ENCODE measurements around the gene SETD1B.

The SETD1B gene

GRCh38 chr12:121795034-121795968 lies 8.5 kb upstream of the SETD1B start:
- DNase-seq (ENCODE audit: low read depth in 2 of 2): peak; percentile 70 to 75

- DNase-seq (ENCODE audit: low read depth in 2 of 2): no peak
Observed at GRCh38 chr12:121796855-121797751, 6.7 kb upstream of the SETD1B start.

DNA sequence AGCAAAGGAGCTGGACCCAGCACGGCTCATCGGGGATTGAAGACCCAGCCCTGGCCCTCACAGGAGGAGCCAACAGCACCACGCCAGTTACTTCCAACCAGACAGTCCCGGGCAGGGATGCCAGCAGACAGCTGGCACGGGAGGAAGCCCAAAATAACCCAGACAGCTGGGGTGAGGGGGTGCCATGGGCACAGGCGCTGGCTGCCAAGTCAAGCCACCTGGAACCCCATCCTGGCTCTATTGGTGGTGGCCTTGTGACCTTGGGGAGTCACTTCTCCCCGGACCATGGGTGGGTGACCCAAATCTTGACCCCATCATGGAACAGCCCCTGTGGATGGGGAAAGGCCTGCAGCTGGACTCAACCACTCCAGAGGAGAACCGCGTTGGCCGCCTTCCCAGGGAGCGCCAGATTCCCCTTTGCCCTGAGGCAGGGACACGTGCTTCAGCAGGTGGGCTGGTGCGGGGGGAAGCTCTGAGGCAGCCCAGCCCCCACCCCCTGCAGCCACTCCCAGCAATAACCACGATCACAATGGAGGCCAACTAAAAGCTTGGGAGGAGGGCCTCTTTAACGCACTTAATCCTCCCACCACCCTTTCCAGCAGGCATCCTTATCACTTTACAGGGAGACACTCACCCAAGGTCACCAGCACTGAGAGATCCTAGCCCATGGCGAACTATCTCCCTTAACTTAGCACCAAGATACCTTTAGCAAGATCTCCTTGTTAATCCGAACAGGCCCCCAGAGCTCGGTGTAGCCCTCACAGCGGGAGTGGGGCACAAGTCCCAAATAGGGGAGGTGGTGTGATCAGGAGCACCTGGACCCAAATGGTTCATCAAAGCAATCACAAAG lies 5.6 kb upstream of the SETD1B start:
- DNase-seq (ENCODE audit: low read depth in 2 of 2): no peak

GRCh38 chr12:121798787-121799155 lies 5.0 kb upstream of the SETD1B start:
- no peak for DNase-seq (ENCODE audit: low read depth in 2 of 2)

DNA sequence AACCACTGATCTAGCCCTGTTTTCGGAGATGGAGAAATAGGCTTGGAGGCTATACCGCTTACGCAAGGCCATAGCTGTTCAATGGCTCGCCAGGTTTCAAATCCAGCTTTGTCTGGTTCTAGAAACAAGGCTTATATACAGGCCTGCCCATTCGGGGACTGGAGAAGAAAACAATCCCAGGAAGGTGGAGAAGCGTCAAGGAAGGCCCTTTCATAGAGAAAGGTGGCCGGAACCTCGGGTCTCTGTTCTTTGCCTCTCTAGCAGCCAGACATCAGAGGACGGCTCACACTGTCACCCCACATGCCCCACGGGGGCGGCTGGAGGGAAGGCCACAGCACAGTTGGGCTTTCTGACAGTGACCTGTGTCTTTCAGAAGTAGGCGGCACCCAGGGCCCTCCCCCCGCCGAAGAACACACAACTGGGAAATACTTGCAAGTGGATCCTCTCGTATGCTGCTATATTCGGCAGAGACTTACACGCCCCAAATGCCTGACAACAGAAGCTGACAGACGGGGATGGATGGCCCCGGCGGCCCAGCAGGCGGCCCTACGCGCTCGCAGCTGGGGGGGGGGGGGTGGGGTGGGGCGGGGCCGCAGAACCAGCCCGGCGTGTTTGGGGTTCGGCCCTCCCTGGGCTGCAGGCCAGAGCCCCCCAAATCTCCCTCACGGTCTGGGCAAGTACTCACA lies 4.5 kb upstream of the SETD1B start:
- DNase-seq (ENCODE audit: low read depth in 2 of 2): no peak

DNA sequence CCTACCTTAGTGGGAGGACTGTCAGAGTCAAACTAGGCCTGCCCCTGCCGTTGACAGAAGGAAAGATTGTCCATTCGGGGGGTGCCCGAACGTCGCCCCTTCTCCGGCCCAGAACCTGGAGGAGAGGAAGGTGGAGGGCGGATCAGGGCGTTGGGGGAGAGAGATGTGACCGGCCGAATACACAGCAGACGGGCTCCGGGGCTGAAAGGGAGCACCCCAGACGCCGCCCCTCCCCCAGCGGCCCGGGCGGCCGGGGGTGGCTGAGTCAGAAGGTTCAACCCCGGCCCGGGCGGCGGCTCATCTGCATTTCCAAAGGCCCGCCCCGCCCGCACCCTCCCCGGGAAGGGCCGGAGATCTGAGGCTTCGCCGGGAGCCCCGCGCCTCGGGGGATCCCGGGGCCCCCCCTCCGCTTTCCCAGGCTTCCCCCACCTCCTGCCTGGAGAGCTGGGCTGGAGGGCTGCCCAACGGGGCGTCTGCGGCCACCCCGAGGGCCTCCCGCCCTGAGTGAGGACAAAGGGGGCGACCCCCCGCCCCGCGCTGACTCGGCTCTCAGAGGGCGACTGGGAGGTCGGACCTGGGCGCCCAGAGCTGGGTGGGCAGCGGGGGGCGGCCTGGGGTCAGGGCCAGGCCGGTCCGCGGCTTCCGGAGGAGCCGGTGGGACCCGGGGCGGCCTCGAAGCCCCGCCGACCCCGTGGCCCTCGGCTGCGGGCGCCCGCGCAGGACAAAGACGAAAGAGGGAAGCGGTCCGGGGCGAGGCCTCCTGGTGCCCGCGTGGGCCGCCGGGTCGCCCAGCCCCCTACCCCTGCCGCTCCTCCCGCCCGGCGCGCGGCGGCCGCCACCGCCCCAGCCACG lies 3.7 kb upstream of the SETD1B start:
- DNase-seq (ENCODE audit: low read depth in 2 of 2): peak; percentile 59 to 71

DNA sequence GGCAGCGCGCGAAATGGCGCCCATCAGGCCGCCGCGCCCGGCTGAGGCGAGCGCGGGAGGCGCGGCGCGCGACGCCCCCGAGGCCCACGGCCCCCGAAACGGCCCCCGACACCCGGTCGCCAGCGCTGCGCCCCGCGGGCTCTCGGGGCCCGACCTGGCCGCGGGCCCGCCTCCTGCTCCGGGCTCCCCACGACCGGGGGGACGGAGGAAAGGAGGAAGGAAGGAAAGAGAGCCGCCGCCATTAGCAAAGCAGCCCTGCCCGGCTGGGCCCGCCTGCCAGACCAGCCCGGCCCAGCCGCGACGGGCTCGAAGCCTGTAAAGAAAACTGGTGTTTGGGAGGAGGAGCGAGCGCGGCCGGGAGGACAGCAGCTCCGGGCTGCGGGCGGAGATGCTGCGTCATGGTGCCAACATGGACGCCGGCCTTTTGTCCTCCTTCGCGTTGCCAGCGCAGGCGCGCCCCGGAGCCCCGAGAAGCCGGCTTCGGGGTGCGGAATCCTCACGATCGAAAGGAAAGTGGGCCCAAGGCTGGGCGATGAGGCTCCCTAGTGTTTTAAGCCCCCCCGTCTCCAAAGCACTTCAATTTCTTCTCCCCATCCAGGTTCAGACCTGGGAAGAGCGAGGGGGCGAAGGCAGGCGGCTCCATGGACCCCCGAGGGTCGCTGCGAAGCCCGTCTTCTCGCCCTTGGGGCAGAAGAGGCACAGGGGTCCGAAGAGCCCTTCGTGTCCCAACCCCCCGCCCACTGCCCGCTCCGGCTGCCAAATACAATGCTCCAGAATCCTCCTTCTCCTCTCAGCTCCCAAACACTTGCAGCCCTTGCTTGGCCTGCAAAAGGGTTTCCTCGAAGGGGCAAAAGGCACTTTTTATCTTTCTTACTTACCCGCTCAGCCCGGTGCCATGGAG lies 2.9 kb upstream of the SETD1B start:
- DNase-seq (ENCODE audit: low read depth in 2 of 2): peak in 1 of 2 donors; percentile 49

DNA sequence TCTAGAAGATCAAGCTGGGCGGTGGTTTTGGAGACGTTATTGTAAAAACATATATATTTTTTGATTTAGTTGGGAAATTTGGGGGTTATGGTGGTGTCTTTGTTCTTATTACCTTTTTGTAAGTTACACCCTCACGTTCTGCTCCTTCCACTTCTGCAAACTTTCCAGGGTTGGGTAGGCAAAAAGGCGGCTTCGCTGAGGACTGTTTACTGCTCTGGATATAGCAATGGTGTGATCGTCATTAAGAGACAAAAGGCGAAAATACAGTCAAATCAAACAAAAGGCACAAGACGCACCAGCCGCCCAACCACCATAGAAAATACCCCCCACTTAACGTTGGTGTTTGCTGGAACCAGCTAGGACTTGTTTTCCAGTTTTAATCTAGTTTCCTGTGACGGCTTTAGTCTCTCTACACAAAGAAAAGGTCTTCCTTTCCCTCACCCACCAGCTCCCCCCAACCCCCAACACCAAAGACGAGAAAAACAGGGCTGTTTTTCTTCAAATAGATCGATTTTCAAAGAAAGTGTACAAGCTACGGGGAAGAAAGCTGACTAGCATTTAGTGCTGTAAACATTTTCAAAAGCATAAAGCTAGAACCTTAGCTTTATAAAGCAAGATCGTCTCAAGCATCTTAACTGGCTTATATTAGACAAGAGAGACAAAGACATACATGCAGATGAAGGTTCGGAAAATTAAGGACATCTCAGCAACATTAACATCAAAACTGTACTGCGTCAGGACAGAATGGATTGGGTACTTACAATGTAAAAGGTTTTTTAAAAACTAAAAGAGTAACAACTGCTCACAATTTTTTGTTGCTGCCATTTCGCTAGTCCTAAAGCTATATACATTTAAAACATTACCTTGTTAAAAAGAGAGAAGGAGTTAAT lies 2.0 kb upstream of the SETD1B start:
- DNase-seq (ENCODE audit: low read depth in 2 of 2): no peak

DNA sequence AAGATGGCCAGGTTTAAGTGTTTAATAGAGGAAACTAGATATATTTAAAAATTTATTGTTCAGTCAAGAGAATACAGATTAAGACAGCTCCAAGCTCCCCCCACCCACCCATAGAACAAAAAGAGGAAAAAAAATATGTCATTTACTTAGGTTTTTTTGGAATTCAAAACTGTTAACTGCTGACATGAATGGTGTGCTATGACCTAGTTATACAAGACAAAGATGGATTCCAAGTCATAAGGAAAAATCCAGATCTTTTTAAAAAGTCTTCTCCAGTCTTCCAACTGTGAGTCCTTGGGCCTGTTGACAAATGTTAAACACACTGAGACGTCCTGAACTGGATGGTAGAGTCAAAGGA lies 1.3 kb upstream of the SETD1B start:
- DNase-seq (ENCODE audit: low read depth in 2 of 2): no peak

DNA sequence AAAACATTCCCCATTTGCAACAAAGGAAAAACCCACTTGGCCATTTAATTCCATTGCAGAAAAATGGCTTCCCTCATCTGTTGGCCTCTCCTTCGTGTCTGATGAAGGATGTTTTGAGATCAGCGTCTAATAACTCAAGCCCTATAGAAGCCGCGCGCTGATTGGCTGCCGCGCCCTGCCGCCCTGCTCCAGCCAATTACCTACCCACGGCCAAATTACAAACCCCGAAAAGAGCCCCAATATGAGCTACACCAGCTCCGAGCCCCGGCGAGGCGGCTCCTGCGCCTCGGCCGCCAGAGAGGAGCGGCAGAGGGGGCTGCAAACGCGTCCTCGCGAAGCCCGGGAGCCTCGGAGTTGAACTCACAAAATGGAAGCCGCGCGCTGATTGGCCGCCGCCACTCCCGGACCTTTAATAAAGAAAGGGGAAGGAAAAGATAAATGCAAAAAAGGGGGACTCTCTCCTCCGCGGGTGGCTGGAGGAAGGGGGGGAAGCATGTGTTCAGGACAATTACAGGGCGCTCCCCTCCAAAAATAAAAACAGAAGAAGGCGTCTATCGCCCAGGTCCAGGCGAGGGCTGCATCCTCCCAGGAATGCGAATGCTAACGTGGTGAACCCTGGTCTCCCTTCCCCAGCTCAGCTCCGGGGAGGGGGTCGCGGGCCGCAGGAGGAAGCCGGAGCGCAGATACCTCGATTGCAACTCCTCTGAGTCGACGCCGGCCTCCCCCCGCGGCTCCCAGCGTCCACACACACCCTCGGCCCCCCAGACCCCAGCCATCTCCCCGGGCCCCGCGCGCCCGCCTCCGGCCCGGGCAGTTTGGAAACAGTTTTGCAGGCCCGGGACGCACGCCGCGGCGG lies 738 bp upstream of the SETD1B start:
- DNase-seq (ENCODE audit: low read depth in 2 of 2): peak; percentile 73 to 79

DNA sequence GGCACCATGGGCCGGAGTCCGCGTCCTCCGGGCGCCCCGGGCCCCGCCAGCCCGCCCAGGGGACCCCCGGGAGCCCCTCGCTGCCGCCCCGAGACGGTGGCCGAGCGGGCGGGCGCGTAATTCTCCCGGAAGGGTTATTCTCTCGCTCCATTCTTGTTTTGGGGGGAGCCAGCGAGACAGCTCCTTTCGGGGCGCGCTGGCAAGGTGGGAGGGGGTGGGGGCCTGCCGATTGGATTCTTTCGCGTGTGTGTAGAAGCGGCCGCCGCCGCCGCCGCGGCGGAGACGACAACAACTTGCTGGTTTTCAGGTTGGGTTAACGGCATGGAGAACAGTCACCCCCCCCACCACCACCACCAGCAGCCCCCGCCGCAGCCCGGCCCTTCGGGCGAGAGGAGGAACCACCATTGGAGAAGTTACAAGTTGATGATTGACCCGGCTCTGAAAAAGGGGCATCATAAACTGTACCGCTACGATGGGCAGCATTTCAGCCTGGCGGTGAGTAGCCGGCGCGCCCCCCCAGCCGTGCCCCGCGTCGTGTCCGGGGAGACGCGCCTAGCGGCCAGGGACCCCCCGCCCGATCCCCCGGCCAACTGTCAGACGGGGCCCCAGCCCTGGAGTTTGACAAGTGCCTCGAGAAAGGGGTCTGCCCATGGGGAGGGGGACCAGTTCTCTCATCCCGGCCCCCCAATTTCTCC lies 755 bp downstream of the SETD1B start:
- DNase-seq (ENCODE audit: low read depth in 2 of 2): no peak

DNA sequence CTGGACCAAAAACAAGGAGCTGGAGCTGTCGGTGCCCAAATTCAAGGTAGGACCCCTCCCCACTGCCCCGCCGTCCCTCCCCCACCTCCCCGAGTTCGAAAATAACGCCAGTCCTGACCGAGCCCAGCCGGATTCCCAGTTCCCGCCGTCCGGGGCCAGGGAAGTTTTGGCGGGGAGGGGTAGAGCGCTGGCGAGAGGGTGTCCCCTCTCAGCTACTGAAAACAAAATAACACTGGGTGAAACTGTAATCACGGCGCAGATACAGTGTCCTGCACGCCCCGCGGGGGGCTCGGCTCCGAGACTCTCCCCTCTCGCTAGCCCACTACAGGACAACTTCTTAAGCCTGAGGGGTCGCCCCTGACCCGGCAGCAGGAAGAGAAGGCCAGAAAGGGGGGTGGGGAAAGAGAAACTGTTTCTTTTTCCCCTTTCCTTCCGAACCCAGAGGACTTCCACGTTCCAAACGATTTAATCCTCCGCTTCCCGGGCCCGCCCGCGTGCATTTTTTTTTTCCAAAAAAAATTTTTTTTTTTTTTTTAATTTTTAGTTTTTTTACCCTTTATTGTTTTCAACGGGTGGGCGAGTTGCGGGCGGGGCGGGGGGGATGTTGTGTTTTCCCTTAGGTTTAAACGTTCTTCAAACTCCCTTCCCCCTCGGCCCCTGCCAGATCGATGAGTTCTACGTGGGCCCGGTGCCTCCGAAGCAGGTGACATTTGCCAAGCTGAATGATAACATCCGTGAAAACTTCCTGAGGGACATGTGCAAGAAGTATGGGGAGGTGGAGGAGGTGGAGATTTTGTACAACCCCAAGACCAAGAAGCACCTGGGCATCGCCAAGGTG lies 1.6 kb downstream of the SETD1B start:
- DNase-seq (ENCODE audit: low read depth in 2 of 2): no peak

- DNase-seq (ENCODE audit: low read depth in 2 of 2): no peak
Observed at GRCh38 chr12:121806009-121806545, 2.3 kb downstream of the SETD1B start.

DNA sequence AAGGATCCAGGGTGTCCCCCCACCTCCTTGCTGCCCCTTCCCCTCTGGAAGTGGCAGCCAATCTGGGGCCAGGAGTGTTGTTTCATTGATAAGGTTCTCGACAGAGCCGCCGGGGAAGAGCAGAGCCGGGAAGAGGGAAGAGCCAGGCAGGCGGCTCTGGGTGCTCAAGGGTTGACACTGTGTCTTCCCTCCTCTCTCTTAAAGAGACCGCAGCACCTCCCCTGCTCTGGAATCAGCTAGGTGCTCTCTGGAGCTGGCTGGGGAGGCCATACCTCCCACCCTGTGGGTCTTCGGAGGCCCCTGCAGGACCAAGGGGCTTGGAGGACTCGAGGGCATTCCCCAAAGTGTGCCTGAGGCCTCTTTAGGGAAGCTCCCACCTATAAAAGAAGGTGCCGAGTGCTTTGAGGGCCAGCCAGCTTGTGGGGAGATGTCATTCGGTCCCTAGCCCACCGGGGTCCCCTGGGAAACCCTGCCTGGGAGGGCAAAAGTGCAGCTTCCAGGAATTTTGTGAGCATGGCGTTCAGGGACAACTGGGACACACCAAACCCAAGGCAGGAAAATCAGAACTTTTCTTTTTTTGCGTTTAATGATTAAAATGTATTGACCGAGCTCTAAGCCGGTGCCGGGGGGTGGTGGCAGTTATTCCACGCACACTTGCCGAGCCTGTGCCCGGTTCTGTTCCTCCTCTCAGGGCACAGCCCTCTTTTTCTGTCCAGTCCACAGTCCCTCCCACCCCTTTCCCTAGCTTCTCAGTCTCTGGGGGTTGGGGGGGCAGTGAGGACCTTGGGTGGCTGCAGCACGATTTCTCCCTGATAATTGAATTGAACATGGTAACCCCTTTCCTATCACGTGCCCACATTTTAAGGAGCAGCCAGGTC lies 3.0 kb downstream of the SETD1B start:
- DNase-seq (ENCODE audit: low read depth in 2 of 2): no peak

Measured in stimulated activated CD8-positive, alpha-beta memory T cell treated with anti-CD3 and anti-CD28 coated beads, Interleukin-2, amount 100 ng/mL, for 1 hour (primary cell).